Amniotic stem cell (primary cell): ENCODE data around the gene TRAFD1.

ENCODE experiments used
- DNase-seq: peaks from one replicate; lab custom pipeline; 2025; lab: John Stamatoyannopoulos, UW

The TRAFD1 gene

DNA sequence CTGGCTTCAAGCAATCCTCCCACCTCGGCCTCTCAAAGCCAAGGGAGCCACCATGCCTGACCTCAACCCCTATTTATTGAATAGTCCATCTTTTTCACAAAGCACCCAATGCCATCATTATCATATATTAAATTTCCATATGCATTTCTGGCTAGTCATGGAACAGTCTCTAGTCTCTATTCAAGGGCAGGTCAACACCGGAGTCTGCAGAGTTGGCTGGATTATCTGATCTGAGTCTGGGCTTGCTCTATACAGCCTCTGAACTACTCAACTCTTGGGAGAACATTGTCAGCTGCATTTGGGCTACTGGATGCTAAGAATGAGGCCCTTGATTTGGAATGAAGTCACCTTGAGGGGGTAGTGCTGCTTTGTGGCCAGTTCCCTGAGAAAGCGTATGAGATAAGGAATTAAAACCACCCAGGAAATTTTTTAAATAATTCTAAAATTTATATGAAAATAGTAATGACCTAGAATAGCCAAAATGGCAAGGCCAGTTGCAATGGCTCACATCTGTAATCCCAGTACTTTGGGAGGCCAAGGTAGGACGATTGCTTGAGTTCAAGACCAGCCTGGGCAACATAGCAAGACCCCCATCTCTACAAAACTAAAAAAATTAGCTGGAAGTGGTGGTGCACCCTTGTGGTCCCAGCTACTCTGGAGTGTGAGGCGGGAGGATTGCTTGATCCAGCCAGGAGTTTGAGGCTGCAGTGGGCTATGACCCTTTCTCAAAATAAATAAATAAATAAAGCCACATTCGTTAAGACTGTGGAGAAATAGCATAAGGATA, 9.9 kb upstream of the TRAFD1 start:
- no peak for DNase-seq

DNA sequence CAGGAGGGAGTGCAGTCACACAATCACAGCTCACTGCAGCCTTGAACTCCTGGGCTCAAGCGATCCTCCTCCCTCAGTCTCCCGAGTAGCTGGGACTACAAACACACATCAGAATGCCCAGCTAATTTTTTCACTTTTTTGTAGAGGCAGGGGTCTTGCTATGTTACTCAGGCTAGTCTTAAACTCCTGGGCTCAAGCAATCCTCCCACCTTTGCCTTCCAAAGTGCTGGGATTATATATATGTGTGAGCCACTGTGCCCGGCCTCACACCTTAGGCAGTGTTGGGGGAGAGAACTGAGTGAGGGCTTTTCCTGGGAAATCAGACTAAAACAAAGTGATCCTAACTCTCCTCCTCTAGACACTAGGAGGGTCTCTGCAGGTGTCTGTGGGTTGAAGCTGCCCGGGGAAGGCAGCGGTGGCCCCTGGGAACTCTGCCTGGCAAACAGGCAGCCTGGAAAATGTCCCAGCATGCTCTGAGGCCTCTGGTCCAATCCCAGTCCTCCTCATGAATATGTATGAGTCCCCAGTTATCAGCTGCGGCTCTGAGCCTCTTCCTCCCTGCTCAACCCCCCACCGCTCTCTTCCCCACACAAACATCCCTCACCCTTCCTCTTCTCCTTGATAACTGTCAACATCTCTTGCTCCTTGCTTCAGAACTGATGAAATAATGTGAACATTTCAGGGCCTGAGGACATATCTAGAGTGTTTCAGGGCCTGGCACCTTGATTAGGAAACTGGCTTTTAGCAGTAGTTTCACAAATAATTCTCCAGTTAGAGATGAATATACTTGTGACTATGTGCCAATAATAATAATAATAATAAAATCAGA, 8.9 kb upstream of the TRAFD1 start:
- DNase-seq = no peak

DNA sequence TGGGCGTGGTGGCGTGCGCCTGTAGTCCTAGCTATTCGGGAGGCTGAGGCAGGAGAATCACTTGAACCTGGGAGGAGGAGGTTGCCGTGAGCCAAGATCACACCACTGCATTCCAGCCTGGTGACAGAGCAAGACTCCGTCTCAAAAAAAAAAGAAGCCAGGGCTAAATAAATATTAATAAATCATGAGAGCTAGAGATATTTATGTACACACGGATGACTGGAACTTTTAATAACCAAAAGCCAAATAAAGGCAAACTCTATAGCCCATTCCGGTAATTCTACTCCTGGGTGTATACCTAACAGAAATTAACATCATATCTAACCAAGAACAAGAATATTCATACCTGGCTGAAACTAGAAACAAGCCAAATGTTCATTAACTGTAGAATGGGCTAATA, 7.7 kb upstream of the TRAFD1 start:
- no peak for DNase-seq

DNA sequence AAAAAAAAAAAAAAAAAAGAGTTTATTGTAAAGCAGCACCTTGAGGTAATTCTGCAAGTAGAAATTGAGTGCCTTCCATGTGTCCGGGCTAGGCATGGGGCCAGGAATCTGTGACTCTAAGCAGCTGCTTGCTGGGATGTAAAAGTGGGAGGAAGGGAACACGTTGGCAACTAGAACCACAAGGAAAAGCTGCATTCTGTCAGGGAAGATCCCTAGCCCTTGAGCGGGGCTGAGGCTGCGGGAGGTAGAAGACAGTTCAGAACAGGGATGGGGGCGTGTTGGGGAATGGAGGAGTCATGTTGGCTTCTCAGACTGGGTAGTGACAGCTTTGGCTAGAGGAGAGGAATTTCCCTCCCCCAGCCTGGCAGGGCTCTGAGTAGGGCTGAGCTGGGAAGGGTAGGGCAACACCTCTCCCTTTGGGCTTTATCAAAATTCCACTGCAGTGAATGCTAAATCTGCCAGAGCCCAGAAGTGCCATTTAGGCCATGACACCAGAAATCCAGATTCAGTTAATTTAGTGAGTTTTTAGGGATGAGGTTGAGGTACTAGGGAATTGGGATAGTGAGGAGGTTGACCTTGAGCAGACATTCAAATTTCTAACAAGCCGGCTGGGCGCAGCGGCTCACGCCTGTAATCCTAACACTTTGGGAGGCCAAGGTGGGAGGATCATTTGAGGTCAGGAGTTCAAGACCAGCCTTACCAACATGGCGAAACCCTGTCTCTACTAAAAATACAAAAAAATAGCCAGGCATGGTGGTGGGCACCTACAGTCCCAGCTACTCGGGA, 3.4 kb upstream of the TRAFD1 start:
- DNase-seq = no peak

DNA sequence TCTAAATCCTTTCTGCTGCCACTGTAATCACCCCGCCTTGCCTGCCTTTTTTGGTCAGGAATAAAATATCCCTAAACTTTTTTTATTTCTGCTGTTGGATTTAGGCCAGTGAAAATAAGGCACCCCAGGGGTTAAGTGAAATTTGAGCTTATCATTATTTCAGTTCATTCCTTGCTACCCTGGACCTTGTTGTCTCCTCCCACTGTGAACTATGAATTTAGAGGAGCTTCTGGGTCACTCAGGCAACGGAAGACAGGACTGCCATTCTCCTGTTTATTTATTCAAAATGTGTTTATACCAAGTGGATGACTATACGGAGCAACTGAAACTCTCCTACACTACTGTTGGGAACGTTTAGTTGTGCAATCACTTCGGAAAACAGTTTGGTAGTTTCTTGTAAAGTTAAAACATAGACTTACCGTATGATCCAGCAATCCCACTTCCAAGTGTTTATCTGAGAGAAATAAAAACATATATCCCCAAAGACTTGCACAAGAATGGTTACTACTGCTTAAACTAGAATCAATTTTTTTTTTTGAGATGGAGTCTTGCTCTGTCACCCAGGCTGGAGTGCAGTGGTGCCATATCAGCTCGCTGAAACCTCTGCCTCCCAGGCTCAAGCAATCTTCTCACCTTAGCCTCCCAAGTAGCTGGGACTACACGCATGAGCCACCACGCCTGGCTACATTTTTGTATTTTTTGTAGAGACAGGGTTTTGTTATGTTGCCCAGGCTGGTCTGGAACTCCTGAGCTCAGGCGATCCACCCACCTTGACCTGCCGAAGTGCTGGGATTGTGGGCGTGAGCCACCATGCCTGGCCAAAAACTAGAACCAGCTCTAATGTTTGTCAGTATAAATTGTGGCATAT, 2.3 kb upstream of the TRAFD1 start:
- DNase-seq = no peak

DNA sequence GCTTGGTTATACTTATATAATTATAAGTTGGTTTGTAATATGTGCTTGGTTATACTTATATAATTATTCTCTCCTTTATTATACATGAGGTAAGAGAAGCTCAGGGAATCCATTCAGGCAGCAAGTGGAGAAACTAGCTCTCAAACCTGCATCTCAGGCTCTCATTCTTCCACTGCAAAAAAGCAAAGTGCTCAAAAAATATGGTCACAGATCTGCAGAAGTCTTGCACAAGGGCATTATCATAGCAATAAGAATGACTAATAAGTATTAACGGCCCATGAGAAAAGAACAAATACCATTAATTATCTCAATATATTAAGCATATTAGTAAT, 476 bp upstream of the TRAFD1 start:
- DNase-seq = no peak

DNA sequence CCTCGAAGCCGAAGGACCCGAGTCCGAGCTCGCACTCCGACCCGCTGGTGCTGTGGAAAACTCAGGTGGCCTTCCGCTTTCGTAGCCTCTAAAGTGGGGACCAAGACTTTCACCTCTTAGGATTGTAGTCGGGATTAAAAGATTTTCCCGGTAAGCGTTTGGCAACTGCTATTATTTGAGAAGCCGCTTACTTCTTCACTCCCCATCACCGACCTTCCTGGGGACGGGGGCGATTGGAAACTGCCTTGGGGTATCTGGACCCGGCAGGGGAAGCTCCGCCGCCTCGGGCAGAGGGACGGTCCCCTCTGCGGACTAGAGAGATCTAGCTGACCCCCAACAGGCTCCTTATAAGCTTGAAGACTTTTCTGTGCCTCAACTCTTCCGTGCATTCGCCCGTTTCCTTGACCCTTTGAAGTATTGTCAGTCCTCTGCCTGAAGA, 659 bp downstream of the TRAFD1 start:
- no peak for DNase-seq

DNA sequence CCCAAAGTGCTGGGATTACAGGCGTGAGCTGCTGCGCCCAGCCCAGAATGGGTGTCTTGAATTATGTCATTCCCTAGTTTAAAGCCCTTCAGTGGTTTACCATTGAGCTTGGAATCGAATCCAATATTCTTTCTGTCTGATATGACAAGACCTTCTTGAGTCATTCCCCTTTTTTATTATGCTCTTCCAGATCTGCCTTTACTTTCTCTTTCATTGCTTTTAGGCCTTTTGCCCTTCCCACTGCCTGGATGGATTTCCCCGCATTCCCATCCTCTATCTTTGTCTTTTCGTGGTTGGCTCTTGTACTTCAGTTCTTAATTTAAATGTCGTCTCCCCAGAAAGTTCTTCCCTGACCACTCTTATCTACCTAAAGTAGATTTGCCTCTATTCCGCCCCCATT, 1.6 kb downstream of the TRAFD1 start:
- DNase-seq = no peak

DNA sequence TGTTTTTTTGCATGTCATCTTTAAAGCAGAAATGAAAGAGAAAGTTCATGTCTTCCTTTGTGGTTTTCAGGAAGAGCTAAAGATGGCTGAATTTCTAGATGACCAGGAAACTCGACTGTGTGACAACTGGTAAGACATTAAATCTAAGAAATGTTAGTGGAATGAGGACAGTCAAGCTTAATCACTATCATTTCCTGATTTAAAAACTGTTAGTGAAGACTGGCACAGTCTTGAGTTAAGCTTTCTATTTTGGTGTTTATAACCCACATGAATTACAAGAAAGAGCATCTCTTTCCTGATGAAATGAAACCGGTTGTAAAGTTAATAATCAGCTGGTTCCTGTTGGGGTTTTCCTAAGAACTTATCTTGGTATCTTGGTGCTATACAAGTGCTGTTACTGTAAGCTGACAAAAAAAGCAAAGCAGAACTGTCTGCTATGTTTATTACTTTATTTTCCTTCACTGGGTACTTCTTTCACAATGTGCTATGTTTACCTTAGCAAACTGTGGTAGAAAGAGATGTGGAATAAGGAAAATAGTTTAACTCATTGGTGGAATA, 5.2 kb downstream of the TRAFD1 start:
- no peak for DNase-seq

DNA sequence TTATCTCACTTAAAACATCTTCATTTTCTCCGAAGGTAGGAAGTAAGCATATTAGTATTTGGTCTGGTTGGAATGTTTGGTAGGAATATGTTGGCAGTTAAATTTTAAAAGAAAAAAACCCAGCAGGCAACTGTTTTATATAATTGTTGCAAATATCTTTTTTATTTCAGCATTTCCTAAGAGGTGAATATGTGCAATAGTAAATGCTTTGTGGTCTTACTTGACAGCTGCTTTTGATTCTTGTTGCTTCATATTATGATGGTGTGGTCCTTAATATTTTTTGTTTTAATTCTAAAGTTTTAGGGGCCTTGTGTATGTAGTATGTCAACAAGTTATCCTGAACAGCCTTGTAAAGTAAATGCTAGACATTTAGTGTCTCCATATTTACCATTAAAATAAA, 6.3 kb downstream of the TRAFD1 start:
- no peak for DNase-seq

DNA sequence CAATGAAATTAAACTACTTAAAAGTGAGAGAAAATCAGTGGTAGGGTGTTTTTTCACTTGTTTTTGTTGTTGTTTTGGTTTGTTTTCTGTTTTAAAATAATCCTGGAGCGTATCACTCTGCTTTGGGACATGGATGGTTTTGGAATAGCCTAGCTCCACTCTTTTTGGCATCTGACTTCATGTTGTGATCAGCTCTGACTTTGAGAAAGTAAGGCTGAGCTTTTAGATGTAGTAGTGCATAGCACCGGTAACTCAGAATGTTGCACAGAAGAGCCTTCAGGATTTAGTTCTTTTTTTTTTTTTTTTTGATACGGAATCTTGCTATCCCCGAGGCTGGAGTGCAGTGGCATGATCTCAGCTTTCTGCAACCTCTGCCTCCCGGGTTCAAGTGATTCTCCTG, 8.1 kb downstream of the TRAFD1 start:
- no peak for DNase-seq

DNA sequence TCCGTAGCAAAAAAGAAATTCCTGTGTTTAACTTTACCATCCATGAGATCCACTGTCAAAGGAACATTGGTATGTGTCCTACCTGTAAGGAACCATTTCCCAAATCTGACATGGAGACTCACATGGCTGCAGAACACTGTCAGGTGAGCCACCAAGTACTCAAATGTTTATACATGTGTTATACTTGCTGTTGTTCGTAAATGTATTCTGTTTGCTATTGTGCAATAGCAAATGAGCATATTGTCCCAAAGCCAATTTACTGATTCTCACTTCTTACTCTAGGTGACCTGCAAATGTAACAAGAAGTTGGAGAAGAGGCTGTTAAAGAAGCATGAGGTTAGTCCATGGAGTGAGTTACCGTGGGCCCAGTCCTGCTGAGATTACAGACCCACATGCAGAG, 9.4 kb downstream of the TRAFD1 start:
- no peak for DNase-seq

DNA sequence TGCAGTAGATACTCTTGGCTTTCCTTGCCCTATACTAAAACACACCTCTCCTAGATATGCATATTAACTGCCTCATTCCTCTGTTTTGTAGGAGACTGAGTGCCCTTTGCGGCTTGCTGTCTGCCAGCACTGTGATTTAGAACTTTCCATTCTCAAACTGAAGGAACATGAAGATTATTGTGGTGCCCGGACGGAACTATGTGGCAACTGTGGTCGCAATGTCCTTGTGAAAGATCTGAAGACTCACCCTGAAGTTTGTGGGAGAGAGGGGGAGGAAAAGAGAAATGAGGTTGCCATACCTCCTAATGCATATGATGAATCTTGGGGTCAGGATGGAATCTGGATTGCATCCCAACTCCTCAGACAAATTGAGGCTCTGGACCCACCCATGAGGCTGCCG, 15.4 kb downstream of the TRAFD1 start:
- DNase-seq = no peak

DNA sequence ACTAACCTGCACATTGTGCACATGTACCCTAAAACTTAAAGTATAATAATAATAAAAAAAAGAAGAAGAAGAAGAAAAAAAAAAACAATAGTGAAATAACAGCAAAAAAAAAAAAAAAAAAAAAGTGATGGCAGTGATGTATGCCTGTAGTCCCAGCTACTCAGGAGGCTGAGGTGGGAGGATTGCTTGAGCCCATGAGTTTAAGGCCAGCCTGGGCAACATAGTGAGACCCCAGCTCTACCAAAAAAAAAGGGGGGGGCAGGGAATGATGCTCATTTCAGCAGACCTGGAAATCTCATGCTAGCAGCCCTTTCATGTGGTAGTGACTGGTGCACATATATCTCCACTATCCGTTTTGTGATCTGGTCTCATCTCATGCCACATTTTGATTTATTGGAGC, 20.8 kb downstream of the TRAFD1 start:
- no peak for DNase-seq

DNA sequence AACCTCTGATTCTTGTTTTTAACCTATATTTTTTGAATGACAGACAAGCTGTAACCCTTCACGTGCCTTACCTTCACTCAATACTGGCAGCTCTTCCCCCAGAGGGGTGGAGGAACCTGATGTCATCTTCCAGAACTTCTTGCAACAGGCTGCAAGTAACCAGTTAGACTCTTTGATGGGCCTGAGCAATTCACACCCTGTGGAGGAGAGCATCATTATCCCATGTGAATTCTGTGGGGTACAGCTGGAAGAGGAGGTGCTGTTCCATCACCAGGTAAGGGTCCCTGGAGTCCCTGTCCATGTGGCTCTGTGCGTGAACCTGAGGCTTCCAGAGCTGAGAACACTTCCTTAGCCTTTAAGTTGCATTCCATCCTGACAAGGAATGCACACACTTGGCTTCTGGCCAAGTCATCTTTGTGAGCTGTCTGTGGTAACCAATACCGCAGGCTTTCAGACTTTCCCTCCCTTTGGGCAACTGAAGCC, 22.7 kb downstream of the TRAFD1 start:
- no peak for DNase-seq

DNA sequence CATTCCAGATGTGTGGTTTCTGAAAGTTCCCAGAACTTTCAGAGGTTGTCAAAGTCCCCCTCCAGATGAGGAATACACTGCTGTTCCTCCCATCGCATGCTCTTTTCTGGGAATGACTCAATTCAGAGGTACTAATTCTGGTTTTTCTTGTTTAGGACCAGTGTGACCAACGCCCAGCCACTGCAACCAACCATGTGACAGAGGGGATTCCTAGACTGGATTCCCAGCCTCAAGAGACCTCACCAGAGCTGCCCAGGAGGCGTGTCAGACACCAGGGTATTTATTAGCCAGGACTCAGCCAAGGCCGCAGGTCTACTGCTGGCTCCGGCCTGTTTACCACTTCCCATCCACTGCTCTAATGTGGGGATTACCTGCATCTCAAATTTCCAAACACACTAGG, 24.2 kb downstream of the TRAFD1 start:
- DNase-seq = no peak

DNA sequence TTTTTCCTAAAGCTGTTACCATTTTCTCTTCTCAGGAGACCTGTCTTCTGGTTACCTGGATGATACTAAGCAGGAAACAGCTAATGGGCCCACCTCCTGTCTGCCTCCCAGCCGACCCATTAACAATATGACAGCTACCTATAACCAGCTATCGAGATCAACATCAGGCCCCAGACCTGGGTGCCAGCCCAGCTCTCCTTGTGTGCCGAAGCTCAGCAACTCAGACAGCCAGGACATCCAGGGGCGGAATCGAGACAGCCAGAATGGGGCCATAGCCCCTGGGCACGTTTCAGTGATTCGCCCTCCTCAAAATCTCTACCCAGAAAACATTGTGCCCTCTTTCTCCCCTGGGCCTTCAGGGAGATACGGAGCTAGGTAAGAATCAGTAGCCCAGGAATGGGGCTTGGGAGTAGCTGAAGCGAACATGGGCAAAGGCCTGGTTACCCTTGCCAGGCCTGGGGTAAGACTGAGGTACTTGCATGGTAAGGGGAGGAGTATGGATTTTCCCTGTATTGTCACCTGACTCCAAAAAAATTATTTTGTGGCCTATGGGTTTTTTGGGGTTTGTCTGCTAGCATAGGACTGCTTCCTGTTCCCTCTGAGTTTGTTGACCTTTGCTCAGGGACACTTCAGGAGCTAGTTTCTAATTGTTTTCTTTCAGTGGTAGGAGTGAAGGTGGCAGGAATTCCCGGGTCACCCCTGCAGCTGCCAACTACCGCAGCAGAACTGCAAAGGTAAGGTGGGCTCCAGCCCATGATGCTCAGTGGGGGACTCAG, 26.6 kb downstream of the TRAFD1 start:
- no peak for DNase-seq

DNA sequence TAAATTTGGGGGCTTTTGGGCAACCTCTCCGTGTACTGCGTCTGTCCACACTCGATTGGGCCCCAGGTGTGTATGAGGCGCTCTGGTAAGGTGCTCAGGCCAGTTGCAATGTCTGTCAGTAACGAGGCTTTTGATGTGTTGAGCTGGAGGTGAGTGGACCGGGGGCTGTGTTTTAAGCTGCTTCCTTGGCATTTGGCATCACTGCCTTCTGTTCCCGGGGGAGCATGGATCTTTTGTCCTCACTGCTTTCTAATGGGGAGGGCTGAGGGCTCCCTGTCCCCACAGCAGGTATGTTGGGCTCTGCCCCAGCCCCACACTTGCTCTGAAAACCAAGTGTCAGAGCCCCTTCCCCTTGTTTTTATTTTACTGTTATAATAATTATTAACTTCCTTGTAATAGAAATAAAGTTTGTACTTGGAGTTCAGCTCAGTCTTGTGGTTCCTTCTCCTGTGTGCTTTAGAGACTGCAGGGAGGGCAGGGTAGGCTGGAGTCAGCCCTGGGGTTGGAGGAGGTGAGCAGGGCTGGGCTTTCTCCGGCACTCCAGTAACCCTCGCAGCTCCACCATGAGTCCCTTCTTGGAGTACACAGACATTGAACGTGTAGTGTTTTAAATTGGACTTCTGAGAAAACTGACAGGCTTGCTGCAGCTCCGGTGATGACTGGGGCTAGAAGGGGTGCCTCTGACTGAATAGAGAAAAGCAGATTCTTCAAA, 28.0 kb downstream of the TRAFD1 start:
- no peak for DNase-seq

DNA sequence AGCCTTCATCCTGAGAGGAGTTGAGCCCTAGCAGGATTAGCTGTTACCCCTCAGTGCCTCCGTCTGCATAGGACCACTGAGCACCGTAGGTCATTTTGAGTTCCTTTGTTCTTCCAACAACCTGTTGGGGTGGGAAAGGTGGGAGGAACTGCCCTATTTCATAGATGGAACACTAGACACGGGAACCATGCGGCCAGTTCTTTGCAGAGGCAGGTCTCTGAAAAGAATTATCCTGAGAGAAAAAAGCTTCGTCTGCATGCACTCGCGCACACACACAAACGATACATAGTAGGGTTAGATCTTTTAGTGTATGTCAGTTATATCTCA, 28.5 kb downstream of the TRAFD1 start:
- DNase-seq = no peak
